Bronchial epithelial cell (primary cell): ENCODE data around the gene SLC49A4. TPM values are rescaled to one million over a fixed set of nuclear protein-coding genes. Genes with fewer than 3 reads are reported as not detected.

Experiments used
- DNase-seq: peaks from one replicate; pipeline ENCODE4 v3.0.0-alpha.2; 2010; ENCODE audit warnings: low read depth
- FAIRE-seq: peaks from 2 replicates; lab custom pipeline; 2011; peaks lifted over from hg19 to GRCh38; lab: Jason Lieb, UNC
- H3K27me3 ChIP-seq: 2 replicates; pipeline ENCODE4 v1.5.1; 2011; ENCODE audit warnings: low read length; ENCODE audit not compliant: control insufficient read depth, insufficient read depth
- H3K36me3 ChIP-seq: 2 replicates; pipeline ENCODE4 v1.5.1; 2011; ENCODE audit warnings: low read length; ENCODE audit not compliant: control insufficient read depth, insufficient read depth
- H3K4me3 ChIP-seq: 2 replicates; pipeline ENCODE4 v1.5.1; 2011; ENCODE audit warnings: mild to moderate bottlenecking, low read depth, low read length, control low read depth
- CTCF ChIP-seq: IDR thresholded peaks from 2 replicates; pipeline ENCODE4 v1.5.1; 2011; ENCODE audit warnings: mild to moderate bottlenecking, moderate library complexity, low read length, control low read depth, inconsistent platforms; ENCODE audit not compliant: insufficient read depth, severe bottlenecking
- total RNA-seq: library from RNA; depleted of rRNA; stranded (reverse); fragments of >200 nt; gene quantifications from 2 replicates; pipeline ENCODE4 v1.2.1, GENCODE V29; 2014

Gene SLC49A4
- total RNA-seq, 1 donor from 2014 or later: 21.6 TPM

GRCh38 chr3:122913539-122914100 is 118.8 kb downstream of the SLC49A4 start:
- no peak overlapping the region for H3K4me3 ChIP-seq
- no peaks in the 10 kb centered on the region for H3K36me3 ChIP-seq
- FAIRE-seq (no peak), DNase-seq (no peak)
- TF ChIP-seq CTCF: no peak
- H3K27me3 ChIP-seq: no peaks in the 10 kb centered on the region

- no peak for TF ChIP-seq CTCF
- no peak for FAIRE-seq
- H3K27me3 ChIP-seq: no peaks in the 10 kb centered on the region
- H3K4me3 ChIP-seq: no peak overlapping the region
- DNase-seq: no peak
- H3K36me3 ChIP-seq: no peaks in the 10 kb centered on the region
Measured at GRCh38 chr3:122915300-122916055, 120.6 kb downstream of the SLC49A4 start.

GRCh38 chr3:122916084-122916483 is 121.2 kb downstream of the SLC49A4 start:
- DNase-seq (no peak), FAIRE-seq (no peak)
- H3K4me3 ChIP-seq: no peak overlapping the region
- peaks cover 2% of the 10 kb centered on the region for H3K27me3 ChIP-seq
- no peak for TF ChIP-seq CTCF
- no peaks in the 10 kb centered on the region for H3K36me3 ChIP-seq

- no peak overlapping the region for H3K4me3 ChIP-seq
- DNase-seq: no peak
- TF ChIP-seq CTCF: no peak
- H3K36me3 ChIP-seq: no peaks in the 10 kb centered on the region
- peaks cover 5% of the 10 kb centered on the region for H3K27me3 ChIP-seq
- no peak for FAIRE-seq
Measured at GRCh38 chr3:122916580-122916979, 121.7 kb downstream of the SLC49A4 start.

- H3K27me3 ChIP-seq: peaks cover 12% of the 10 kb centered on the region
- no peaks in the 10 kb centered on the region for H3K36me3 ChIP-seq
- FAIRE-seq (no peak), DNase-seq (no peak)
- no peak overlapping the region for H3K4me3 ChIP-seq
- no peak for TF ChIP-seq CTCF
Measured at GRCh38 chr3:122917412-122917811, 122.5 kb downstream of the SLC49A4 start.
